HUES48 (cell line): ENCODE results near the gene TPRN.

Experiments
- H3K27ac ChIP-seq: one replicate; pipeline ENCODE4 v1.7.0; 2013; ENCODE audit warnings: low read depth, low read length, inconsistent platforms
- H3K27me3 ChIP-seq: 2 replicates; pipeline ENCODE4 v1.6.1; 2013; ENCODE audit warnings: mild to moderate bottlenecking, low read length; ENCODE audit not compliant: control insufficient read depth, insufficient read depth
- H3K36me3 ChIP-seq: 2 replicates; pipeline ENCODE4 v1.6.1; 2013; ENCODE audit warnings: low read length; ENCODE audit not compliant: control insufficient read depth, insufficient read depth
- H3K4me1 ChIP-seq: 2 replicates; pipeline ENCODE4 v1.6.1; 2013; ENCODE audit warnings: mild to moderate bottlenecking, low read length; ENCODE audit not compliant: control insufficient read depth, insufficient read depth
- H3K4me3 ChIP-seq: 2 replicates; pipeline ENCODE4 v1.5.1; 2013; ENCODE audit warnings: mild to moderate bottlenecking, low read depth, low read length
- H3K9ac ChIP-seq: 2 replicates; pipeline ENCODE4 v1.6.1; 2013; ENCODE audit warnings: mild to moderate bottlenecking, low read depth, low read length, moderate library complexity
- H3K9me3 ChIP-seq: 2 replicates; pipeline ENCODE4 v1.6.1; 2013; ENCODE audit warnings: low read length; ENCODE audit not compliant: control insufficient read depth, insufficient read depth

The TPRN gene

GRCh38 chr9:137146527-137146918, 54.0 kb downstream of the TPRN start:
- Histone ChIP-seq H3K4me3 (no peak overlapping the region), H3K4me1 (no peaks in the 10 kb centered on the region), H3K9ac (no peak overlapping the region), H3K27ac (no peak overlapping the region), H3K9me3 (no peaks in the 10 kb centered on the region), H3K27me3 (peaks cover 27% of the 10 kb centered on the region), H3K36me3 (no peaks in the 10 kb centered on the region)

GRCh38 chr9:137145731-137146526, 54.6 kb downstream of the TPRN start:
- H3K36me3 ChIP-seq = no peaks in the 10 kb centered on the region
- peaks cover 33% of the 10 kb centered on the region for H3K27me3 ChIP-seq
- H3K4me1 ChIP-seq = no peaks in the 10 kb centered on the region
- H3K9me3 ChIP-seq = no peaks in the 10 kb centered on the region
- H3K27ac ChIP-seq = no peak overlapping the region
- H3K9ac ChIP-seq = no peak overlapping the region
- H3K4me3 ChIP-seq = no peak overlapping the region

- H3K27me3 ChIP-seq = peaks cover 57% of the 10 kb centered on the region
- no peak overlapping the region for H3K27ac ChIP-seq
- no peaks in the 10 kb centered on the region for H3K9me3 ChIP-seq
- H3K36me3 ChIP-seq = no peaks in the 10 kb centered on the region
- no peak overlapping the region for H3K4me3 ChIP-seq
- no peak overlapping the region for H3K9ac ChIP-seq
- peaks cover 3% of the 10 kb centered on the region; the same call in 1 of the 2 replicates for H3K4me1 ChIP-seq
Measured at GRCh38 chr9:137143459-137143858, 57.1 kb downstream of the TPRN start.

- Histone ChIP-seq H3K36me3 (no peaks in the 10 kb centered on the region), H3K4me3 (no peak overlapping the region), H3K27ac (no peak overlapping the region), H3K4me1 (peaks cover 4% of the 10 kb centered on the region; the same call in 1 of the 2 replicates), H3K27me3 (peaks cover 69% of the 10 kb centered on the region), H3K9ac (no peak overlapping the region), H3K9me3 (no peaks in the 10 kb centered on the region)
Measured at GRCh38 chr9:137141976-137142936, 58.3 kb downstream of the TPRN start.
